GM12865 (cell line): Measurements from ENCODE around the gene FBXO44.

Experiments used
- DNase-seq: peaks from one replicate; pipeline ENCODE4 v3.0.0; 2010; ENCODE audit warnings: low read depth
- H3K4me3 ChIP-seq: 2 replicates; pipeline ENCODE4 v1.5.1; 2011; ENCODE audit warnings: mild to moderate bottlenecking, low read depth, low read length, control low read depth
- TF ChIP-seq, protein P1 (sequence below): IDR thresholded peaks from 2 replicates; pipeline ENCODE4 v1.5.1; 2011; ENCODE audit warnings: low read length, control low read depth, low read depth, inconsistent platforms; ENCODE audit not compliant: insufficient read depth; ENCODE audit errors: missing control alignments

FBXO44 gene

DNA sequence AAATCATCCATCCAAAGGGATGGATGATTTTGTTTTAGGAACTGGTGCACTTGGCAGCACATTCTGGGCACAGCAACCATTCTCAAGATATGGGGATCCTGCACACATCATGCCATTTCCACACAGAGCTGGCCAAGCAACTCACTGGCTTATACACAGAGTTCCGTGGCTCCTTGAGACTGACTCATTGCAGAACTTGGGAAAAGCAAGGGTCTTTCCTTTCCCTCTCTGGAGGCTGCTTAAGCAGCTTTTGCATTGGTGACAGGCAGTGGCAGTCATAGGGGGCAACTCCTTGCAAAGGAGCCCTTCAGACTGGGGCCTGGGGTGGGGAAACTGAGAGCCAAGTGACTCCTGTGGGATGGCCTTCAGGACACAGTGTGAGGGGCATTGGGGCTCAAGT is 28.1 kb downstream of the FBXO44 start:
- DNase-seq, result no peak
- TF ChIP-seq, protein P1, sequence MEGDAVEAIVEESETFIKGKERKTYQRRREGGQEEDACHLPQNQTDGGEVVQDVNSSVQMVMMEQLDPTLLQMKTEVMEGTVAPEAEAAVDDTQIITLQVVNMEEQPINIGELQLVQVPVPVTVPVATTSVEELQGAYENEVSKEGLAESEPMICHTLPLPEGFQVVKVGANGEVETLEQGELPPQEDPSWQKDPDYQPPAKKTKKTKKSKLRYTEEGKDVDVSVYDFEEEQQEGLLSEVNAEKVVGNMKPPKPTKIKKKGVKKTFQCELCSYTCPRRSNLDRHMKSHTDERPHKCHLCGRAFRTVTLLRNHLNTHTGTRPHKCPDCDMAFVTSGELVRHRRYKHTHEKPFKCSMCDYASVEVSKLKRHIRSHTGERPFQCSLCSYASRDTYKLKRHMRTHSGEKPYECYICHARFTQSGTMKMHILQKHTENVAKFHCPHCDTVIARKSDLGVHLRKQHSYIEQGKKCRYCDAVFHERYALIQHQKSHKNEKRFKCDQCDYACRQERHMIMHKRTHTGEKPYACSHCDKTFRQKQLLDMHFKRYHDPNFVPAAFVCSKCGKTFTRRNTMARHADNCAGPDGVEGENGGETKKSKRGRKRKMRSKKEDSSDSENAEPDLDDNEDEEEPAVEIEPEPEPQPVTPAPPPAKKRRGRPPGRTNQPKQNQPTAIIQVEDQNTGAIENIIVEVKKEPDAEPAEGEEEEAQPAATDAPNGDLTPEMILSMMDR, result no peak
- H3K4me3 ChIP-seq, result no peak overlapping the region

DNA sequence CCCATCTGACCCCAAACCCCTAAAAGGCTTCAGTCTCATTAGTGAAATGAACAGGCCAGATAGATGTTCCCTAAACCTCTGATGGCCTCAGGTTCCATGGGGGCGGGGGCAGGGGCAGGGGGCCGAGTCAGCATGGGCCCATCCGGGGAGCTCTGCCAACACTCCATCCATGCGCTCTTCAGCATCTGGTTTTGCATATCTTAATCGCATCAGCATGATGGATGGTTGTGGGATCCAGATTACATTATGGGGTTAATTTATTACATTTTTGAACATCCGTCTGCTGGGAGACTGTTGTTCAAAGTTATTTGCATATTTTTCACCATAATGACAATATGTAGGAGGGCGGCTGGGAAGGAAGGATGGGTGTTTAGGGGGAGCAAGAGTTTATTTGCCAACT is 29.4 kb downstream of the FBXO44 start:
- TF ChIP-seq, protein P1, result no peak
- DNase-seq, result no peak
- no peak overlapping the region for H3K4me3 ChIP-seq

DNA sequence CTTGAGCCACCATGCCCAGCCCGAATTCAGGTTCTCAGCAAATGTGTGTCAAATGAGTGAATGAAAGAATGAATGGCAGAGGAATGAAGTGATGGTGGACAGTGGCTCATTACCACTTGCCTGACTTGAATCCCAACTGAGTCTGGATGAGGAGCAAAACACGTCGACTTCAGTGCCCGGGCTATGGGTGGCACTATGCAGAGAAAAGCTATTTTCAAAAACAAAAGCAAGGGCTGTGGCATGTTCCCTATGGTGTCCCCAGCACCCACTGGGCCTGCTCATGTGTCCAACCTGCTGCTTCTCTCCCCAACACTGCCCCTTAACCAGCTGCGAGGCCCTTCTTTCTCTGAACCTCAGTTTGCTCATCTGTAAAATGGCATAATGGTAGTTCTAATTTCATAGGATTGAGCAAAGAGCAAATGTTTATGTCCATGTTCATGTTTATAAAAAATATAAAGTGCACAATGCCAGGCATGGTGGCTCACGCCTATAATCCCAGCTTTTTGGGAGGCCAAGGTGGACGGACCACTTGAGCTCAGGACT is 30.6 kb downstream of the FBXO44 start:
- TF ChIP-seq, protein P1, result no peak
- DNase-seq, result no peak
- no peak overlapping the region for H3K4me3 ChIP-seq

DNA sequence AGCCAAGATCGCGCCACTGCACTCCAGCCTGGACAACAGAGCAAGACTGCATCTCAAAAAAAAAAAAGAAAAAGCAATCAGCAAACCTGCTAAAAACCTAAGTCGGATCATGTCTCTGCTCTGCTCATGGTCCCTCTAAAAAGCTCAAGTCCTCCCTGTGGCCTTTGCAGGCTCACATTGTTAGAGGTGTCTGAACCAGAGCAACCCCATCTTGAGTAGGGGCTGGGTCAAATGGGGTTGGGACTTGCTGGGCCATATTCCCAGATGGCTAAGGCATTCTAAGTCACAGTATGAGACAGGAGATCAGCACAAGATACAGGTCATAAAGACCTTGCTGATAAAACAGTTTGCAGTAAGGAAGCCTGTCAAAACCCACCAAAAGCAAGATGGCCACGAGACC is 33.8 kb downstream of the FBXO44 start:
- TF ChIP-seq, protein P1, result no peak
- no peak for DNase-seq
- H3K4me3 ChIP-seq, result no peak overlapping the region

DNA sequence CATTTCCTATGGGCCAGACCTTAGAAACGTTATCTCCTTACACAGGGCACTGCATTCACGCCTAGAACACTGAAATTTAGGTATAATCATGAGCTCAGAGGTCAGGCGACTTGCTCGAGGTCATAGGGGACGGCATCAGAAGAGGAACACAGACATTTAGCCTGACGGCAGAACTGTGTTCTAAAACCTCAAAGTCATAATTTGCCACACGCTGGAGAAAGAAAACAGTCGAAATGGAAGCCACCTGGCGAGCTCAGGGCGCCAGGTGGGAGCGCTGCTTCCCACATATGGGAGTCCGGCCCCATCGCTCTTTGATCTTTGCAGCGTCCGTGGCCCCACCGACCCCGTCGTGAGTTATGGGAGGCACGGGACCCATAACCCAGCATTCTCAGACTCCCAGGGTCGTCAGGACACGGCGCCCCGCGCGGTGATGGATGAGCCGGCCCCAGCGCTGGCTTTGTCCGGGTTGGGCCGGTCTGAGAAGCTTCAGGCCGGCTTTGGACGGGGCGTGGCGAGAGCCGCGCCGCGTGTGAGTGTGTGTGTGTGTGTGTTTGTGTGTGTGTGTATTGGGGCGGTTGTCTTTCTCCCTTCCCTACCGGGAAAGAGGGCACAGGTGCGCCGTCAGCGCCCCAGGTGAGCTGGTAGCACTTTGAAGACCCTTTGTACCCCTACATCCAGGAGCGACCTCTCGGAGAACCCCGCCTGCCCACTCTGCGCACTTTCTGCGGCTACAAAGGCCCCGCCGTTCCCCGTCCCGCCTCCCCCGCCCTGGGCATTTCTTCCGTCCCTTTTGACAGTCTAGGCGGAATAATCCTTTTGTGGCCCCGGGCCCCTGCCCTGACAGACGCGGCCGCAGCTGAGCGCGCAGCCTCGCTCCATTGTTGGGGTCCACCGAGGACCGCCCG is 36.0 kb downstream of the FBXO44 start:
- no peak for DNase-seq
- TF ChIP-seq, protein P1, result no peak
- no peak overlapping the region for H3K4me3 ChIP-seq

DNA sequence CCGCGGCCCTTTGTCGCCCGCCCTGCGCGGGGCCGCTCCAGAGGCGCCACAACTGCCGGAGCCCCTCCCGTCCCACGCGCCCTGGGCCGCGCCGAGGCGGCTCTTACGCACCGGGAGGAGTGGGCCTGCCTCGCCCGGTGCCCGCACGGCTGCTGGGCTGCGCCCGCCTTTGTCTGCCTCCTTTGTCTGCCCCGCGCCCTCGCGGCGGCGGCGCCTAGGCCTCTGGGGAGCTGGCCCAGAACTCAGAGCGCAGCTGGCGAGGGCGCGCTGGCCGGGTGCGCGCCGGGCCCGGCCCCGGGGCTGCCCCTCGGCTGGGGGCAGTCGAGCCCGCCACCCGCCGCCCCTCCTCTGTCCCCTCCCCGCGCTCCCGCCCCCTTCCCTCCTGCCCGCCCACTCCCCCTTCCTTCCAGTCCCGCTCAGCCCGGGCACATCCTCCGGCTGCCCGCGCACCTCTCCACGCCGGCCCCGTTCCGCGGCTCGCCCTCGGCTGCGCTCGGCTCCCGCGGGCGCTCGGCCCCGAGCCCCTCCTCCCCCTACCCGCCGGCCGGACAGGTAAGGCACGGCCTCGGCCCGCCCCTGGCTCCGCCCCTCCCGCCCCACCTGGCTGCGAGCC is 36.7 kb downstream of the FBXO44 start, which contains the start of gene DRAXIN:
DRAXIN (plus strand) TSS at position 409 of the 613 bp plus-strand sequence. CDS start 14,549 bp downstream, outside the sequence.
- H3K4me3 ChIP-seq, result no peak within 1 kb of the TSS
- TF ChIP-seq, protein P1, result no peak
- no peak for DNase-seq
